Spleen (tissue), 11 donors: Measurements from ENCODE around the gene BLOC1S2. TPM values are rescaled to one million over a fixed set of nuclear protein-coding genes. Genes with fewer than 3 reads are reported as not detected.

Experiments used
- DNase-seq: peaks from one replicate; pipeline ENCODE4 v3.0.0-alpha.2; 2020
- H3K27ac ChIP-seq, 8 donors: fragments of 200-600 bp; sonication (generic) in 7 of 8; 1 replicate in 4 of 8; 2 replicates in 4 of 8; pipeline versions ENCODE4 v1.5.0 to v1.8.0; 2016 to 2021; ENCODE audit warnings: inconsistent platforms in 4 of 8, mild to moderate bottlenecking in 4 of 8, moderate library complexity in 1 of 8
- H3K27me3 ChIP-seq, 7 donors: fragments of 200-600 bp; sonication (generic) in 6 of 7; replicated peaks in 1 of 7; 1 replicate in 4 of 7; 2 replicates in 3 of 7; pipeline versions ENCODE4 v1.5.0 to v1.8.0; 2016 to 2021; ENCODE audit warnings: inconsistent platforms in 3 of 7, mild to moderate bottlenecking in 1 of 7
- H3K36me3 ChIP-seq, 6 donors: fragments of 200-600 bp; sonication (generic) in 5 of 6; 1 replicate in 4 of 6; 2 replicates in 2 of 6; pipeline versions ENCODE4 v1.5.0 to v1.8.0; 2016 to 2021; ENCODE audit warnings: inconsistent platforms in 2 of 6
- H3K4me1 ChIP-seq, 6 donors: fragments of 200-600 bp; sonication (generic) in 5 of 6; 1 replicate in 3 of 6; 2 replicates in 3 of 6; pipeline versions ENCODE4 v1.5.0 to v1.8.0; 2016 to 2021; ENCODE audit warnings: inconsistent platforms in 3 of 6
- H3K4me3 ChIP-seq, 8 donors: fragments of 200-600 bp; sonication (generic) in 7 of 8; 1 replicate in 4 of 8; 2 replicates in 4 of 8; pipeline versions ENCODE4 v1.5.0 to v1.8.0; 2016 to 2021; ENCODE audit warnings: inconsistent platforms in 4 of 8, mild to moderate bottlenecking in 4 of 8, moderate library complexity in 2 of 8
- H3K9me3 ChIP-seq, 8 donors: fragments of 200-600 bp; sonication (generic) in 7 of 8; 1 replicate in 4 of 8; 2 replicates in 4 of 8; pipeline versions ENCODE4 v1.5.0 to v1.8.0; 2016 to 2021; ENCODE audit warnings: inconsistent platforms in 4 of 8
- POLR2A ChIP-seq, 3 donors: fragments of 450-650 bp; IDR thresholded peaks; one replicate each; pipeline ENCODE4 v1.5.1; 2017; ENCODE audit warnings: antibody characterized with exemption in 3 of 3, mild to moderate bottlenecking in 1 of 3
- POLR2AphosphoS5 ChIP-seq, 3 donors: sonication (generic); formaldehyde crosslinking; IDR thresholded peaks; one replicate each; pipeline ENCODE4 v1.5.1; 2017; ENCODE audit warnings: antibody characterized with exemption in 3 of 3
- WGBS, 5 donors: extraction: QIAGEN DNeasy Blood & Tissue Kit in 3 of 5; methylation state at CpG; one replicate each; pipeline versions ENCODE4 v1.1.5 to v1.1.7; 2013 to 2018; 5-methylcytosine and 5-hydroxymethylcytosine counted together
- intact Hi-C: fragments of 100-400 bp; cut with DNase I; formaldehyde crosslinking; loops from one replicate; pipeline ENCODE4 v1.15.0; 2023; ENCODE audit warnings: low total_unique reads
- polyA plus RNA-seq, 3 donors: library from polyadenylated mRNA; stranded (reverse); fragments of 200-250 nt; gene quantifications; one replicate each; pipeline ENCODE4 v1.2.1, GENCODE V29; 2013
- small RNA-seq, 4 donors: library from RNA; depleted of rRNA; stranded (forward); fragments of <200 nt; gene quantifications; one replicate each; pipeline ENCODE3, GENCODE V24; 2016
- total RNA-seq, 7 donors: library from RNA; depleted of rRNA in 3 of 7; stranded (reverse); fragments of >200 nt in 3 of 7; fragmentation: NEBNext Ultra II Directional in 4 of 7; extraction: Animal tissue kit (Norgen Biotek cat#: 25700) in 4 of 7; gene quantifications; one replicate each; pipeline versions ENCODE4 v1.1.0 to v1.2.1, GENCODE V29; 2016 to 2021
- TF ChIP-seq, protein P1 (sequence below), 11 experiments: fragments of 200-600 bp in 7 of 11; fragments of 450-650 bp in 4 of 11; sonication (generic) in 4 of 11; IDR thresholded peaks in 8 of 11; conservative IDR thresholded peaks in 3 of 11; 1 replicate in 7 of 11; 2 replicates in 4 of 11; pipeline versions ENCODE4 v1.4.0 to v1.8.0; 2016 to 2021; ENCODE audit warnings: antibody characterized with exemption in 11 of 11, inconsistent platforms in 4 of 11, mild to moderate bottlenecking in 1 of 11
- donor health status: healthy with polysubstance abuse.
- donor health status: DM: no; HTN: no; CAD: no; lungs with moderate emphysema.
- donor health status: DM: no; HTN: no; CAD: no.
- donor health status: Bipolar disorder and iron deficiency.
- donor health status: healthy.
- donor health status: DM: no; HTN: no; CAD: no.
- donor health status: DM: yes; HTN: yes; CAD: no.

BLOC1S2 gene
- total and polyA plus RNA-seq, 10 donors, result 45.0 to 96.1 (median 51.9) TPM

DNA sequence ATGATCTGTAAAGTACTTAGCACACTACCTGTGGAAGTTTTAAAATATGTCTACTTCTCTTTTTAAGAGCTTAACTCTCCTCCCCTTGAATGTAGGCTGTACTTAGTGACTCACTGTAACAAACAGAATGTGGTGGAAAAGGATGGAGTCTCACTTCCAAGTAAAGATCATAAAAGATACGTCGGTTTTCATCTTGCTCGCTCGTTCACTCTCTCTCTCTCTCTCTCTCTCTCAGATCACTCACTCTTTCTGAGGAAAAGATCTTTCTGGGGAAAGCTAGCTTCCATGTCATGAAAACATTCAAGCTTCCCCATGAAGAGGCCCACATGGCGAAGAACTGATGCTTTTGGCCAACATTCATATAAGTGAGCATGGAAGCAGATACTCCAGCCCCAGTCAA is 62.6 kb downstream of the BLOC1S2 start:
- Histone ChIP-seq H3K27me3 (no peaks in the 10 kb centered on the region), H3K4me3 (no peak overlapping the region), H3K9me3 (no peaks in the 10 kb centered on the region), H3K27ac (no peak overlapping the region), H3K4me1 (peaks cover 4 to 34% (median 14%) of the 10 kb centered on the region in 6 donors), H3K36me3 (peaks cover 4 to 73% (median 58%) of the 10 kb centered on the region in 6 donors)
- TF ChIP-seq POLR2A (IDR thresholded peaks at IDR 0.05), result no peak
- TF ChIP-seq POLR2AphosphoS5 (IDR thresholded peaks at IDR 0.05), result no peak
- TF ChIP-seq, protein P1, sequence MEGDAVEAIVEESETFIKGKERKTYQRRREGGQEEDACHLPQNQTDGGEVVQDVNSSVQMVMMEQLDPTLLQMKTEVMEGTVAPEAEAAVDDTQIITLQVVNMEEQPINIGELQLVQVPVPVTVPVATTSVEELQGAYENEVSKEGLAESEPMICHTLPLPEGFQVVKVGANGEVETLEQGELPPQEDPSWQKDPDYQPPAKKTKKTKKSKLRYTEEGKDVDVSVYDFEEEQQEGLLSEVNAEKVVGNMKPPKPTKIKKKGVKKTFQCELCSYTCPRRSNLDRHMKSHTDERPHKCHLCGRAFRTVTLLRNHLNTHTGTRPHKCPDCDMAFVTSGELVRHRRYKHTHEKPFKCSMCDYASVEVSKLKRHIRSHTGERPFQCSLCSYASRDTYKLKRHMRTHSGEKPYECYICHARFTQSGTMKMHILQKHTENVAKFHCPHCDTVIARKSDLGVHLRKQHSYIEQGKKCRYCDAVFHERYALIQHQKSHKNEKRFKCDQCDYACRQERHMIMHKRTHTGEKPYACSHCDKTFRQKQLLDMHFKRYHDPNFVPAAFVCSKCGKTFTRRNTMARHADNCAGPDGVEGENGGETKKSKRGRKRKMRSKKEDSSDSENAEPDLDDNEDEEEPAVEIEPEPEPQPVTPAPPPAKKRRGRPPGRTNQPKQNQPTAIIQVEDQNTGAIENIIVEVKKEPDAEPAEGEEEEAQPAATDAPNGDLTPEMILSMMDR (IDR thresholded peaks at IDR 0.05 in 8 of 11, conservative IDR thresholded peaks at IDR 0.05 in 3 of 11), result no peak
- no peak for DNase-seq
- intact Hi-C loops, result no loop called here
- 77 to 95% (median 78%) methylated on average over 5 of the region's 5 CpGs for WGBS, 5 donors

Small RNA genes within 50 kb of the gene (small RNA-seq; reads per million reads assigned to genes)
- gene RNU6-422P (0 reads per million in 4 donors), gene SNORA12 (57.0 to 155 (median 96.6) reads per million in 4 donors)

Other genes with a start within 250 kb of the BLOC1S2 start
- gene CPN1, start 204.8 kb downstream of the BLOC1S2 start, total RNA-seq, result not detected
- gene CPN1, start 204.8 kb downstream of the BLOC1S2 start, polyA plus RNA-seq, result not detected
- gene ERLIN1, start 100.7 kb downstream of the BLOC1S2 start, total RNA-seq, result 10 to 100 TPM; 17.2 to 29.6 (median 19.3) TPM
- gene ERLIN1, start 100.7 kb downstream of the BLOC1S2 start, polyA plus RNA-seq, result 1 to 10 TPM; 2.6 to 5.9 (median 3.6) TPM
- 10 to 100 TPM; 17.5 to 26.4 (median 24.8) TPM for gene CHUK, start 57.1 kb downstream of the BLOC1S2 start, total RNA-seq
- gene CHUK, start 57.1 kb downstream of the BLOC1S2 start, polyA plus RNA-seq, result 1 to 10 TPM; 5.9 to 8.6 (median 6.6) TPM
- 10 to 100 TPM; 17.8 to 42.1 (median 30.0) TPM for gene CWF19L1, start 19.0 kb downstream of the BLOC1S2 start, total RNA-seq
- 10 to 100 TPM; 22.2 to 36.5 (median 23.6) TPM for gene CWF19L1, start 19.0 kb downstream of the BLOC1S2 start, polyA plus RNA-seq
- 1 to 10 TPM in 6 of 7 donors, not detected in 1; 3.0 to 8.7 (median 4.2) TPM for gene PKD2L1, start 43.5 kb upstream of the BLOC1S2 start, total RNA-seq
- 1 to 10 TPM; 2.2 to 4.8 (median 3.3) TPM for gene PKD2L1, start 43.5 kb upstream of the BLOC1S2 start, polyA plus RNA-seq
- gene SCD, start 60.6 kb upstream of the BLOC1S2 start, total RNA-seq, result 10 to 100 TPM; 21.0 to 56.3 (median 40.1) TPM
- gene SCD, start 60.6 kb upstream of the BLOC1S2 start, polyA plus RNA-seq, result 1 to 10 TPM; 2.1 to 8.3 (median 5.9) TPM
- not detected for gene WNT8B, start 176.3 kb upstream of the BLOC1S2 start, total RNA-seq
- gene WNT8B, start 176.3 kb upstream of the BLOC1S2 start, polyA plus RNA-seq, result under 1 TPM in 1 of 3 donors, not detected in 2; 0.03 TPM
- 10 to 100 TPM; 16.0 to 30.7 (median 21.6) TPM for gene SEC31B, start 233.2 kb upstream of the BLOC1S2 start, total RNA-seq
- 10 to 100 TPM; 12.0 to 20.8 (median 19.1) TPM for gene SEC31B, start 233.2 kb upstream of the BLOC1S2 start, polyA plus RNA-seq
- gene NDUFB8, start 243.2 kb upstream of the BLOC1S2 start, total RNA-seq, result 100 to 1,000 TPM in 6 of 7 donors, 10 to 100 TPM in 1; 96.2 to 142 (median 128) TPM
- 100 to 1,000 TPM; 196 to 261 (median 256) TPM for gene NDUFB8, start 243.2 kb upstream of the BLOC1S2 start, polyA plus RNA-seq
- 10 to 100 TPM; 18.2 to 48.2 (median 37.7) TPM for gene HIF1AN, start 249.3 kb upstream of the BLOC1S2 start, total RNA-seq
- gene HIF1AN, start 249.3 kb upstream of the BLOC1S2 start, polyA plus RNA-seq, result 1 to 10 TPM; 3.0 to 6.4 (median 3.6) TPM